Epithelial cell of proximal tubule (primary cell): ENCODE results near the gene TMEM138. TPM values are rescaled to one million over a fixed set of nuclear protein-coding genes. Genes with fewer than 3 reads are reported as not detected.

Source experiments
- DNase-seq: peaks from one replicate; pipeline ENCODE4 v3.0.0-alpha.2; 2011; ENCODE audit warnings: low read depth
- H3K4me3 ChIP-seq: 2 replicates; pipeline ENCODE4 v1.5.1; 2011; ENCODE audit warnings: low read depth, mild to moderate bottlenecking, low read length
- CTCF ChIP-seq: conservative IDR thresholded peaks from 2 replicates; pipeline ENCODE4 v1.5.1; 2012; ENCODE audit warnings: low read depth, mild to moderate bottlenecking, low read length
- total RNA-seq: library from RNA; depleted of rRNA; stranded (reverse); fragments of >200 nt; gene quantifications from 2 replicates; pipeline ENCODE4 v1.2.3, GENCODE V29; 2015

The TMEM138 gene
- total RNA-seq, 1 donor from 2014 or later: 21.9 TPM

GRCh38 chr11:61349916-61350315 is 12.3 kb upstream of the TMEM138 start:
- no peak overlapping the region for H3K4me3 ChIP-seq
- DNase-seq: no peak
- no peak for TF ChIP-seq CTCF

- TF ChIP-seq CTCF: no peak
- no peak overlapping the region for H3K4me3 ChIP-seq
- DNase-seq: no peak
Measured at GRCh38 chr11:61350336-61350735, 11.8 kb upstream of the TMEM138 start.

- DNase-seq: no peak
- no peak for TF ChIP-seq CTCF
- no peak overlapping the region for H3K4me3 ChIP-seq
Measured at GRCh38 chr11:61350803-61351202, 11.4 kb upstream of the TMEM138 start.

- no peak for TF ChIP-seq CTCF
- no peak for DNase-seq
Measured at GRCh38 chr11:61352038-61352437, 10.1 kb upstream of the TMEM138 start.

GRCh38 chr11:61353131-61354067 is 8.8 kb upstream of the TMEM138 start:
- TF ChIP-seq CTCF: no peak
- no peak for DNase-seq
- no peak overlapping the region for H3K4me3 ChIP-seq

More at GRCh38 chr11:61352038-61352437, 10.1 kb upstream of the TMEM138 start:
- no peak overlapping the region for H3K4me3 ChIP-seq

- TF ChIP-seq CTCF: no peak
- H3K4me3 ChIP-seq: no peak overlapping the region
- DNase-seq: no peak
Measured at GRCh38 chr11:61354208-61354607, 8.0 kb upstream of the TMEM138 start.

- no peak for DNase-seq
- TF ChIP-seq CTCF: no peak
- no peak overlapping the region for H3K4me3 ChIP-seq
Measured at GRCh38 chr11:61356706-61357105, 5.5 kb upstream of the TMEM138 start.
